GM12878 (cell line): ENCODE measurements around the gene RFFL. TPM values are rescaled to one million over a fixed set of nuclear protein-coding genes. Genes with fewer than 3 reads are reported as not detected.

Experiments
- ATAC-seq: fragments of 200-7000 bp; cut with Tn5 transposase; 3 replicates; pipeline ENCODE4 v1.9.1; 2020; ENCODE audit warnings: mild to moderate bottlenecking, moderate library complexity
- BruUV-seq: library from RNA; stranded (reverse); fragments of 400-500 nt; replicated peaks from 2 replicates; lab custom pipeline; 2021; lab: Mats Ljungman, UMichigan
- CTCF ChIA-PET: fragments of 300-600 bp; sonication (Branson Sonifier 250); formaldehyde crosslinking; extraction: SDS; loops from one replicate; lab custom pipeline; 2021; ENCODE audit warnings: inconsistent platforms; lab: Yijun Ruan, JAX
- POLR2A ChIA-PET: fragments of 350-600 bp; formaldehyde crosslinking; extraction: SDS; loops from one replicate; lab custom pipeline; 2021; ENCODE audit warnings: inconsistent platforms; lab: Charles Lee
- RAD21 ChIA-PET: fragments of 300-600 bp; sonication (Branson Sonifier 250); formaldehyde crosslinking; loops from one replicate; lab custom pipeline; 2023; ENCODE audit warnings: antibody characterized with exemption; ENCODE audit not compliant: unreplicated experiment; lab: Charles Lee
- SMC1A ChIA-PET: fragments of 300-600 bp; sonication (Branson Sonifier 250); formaldehyde crosslinking; loops from one replicate; lab custom pipeline; 2023; ENCODE audit not compliant: unreplicated experiment, uncharacterized antibody; lab: Charles Lee
- DNase-seq: peaks from one replicate; pipeline ENCODE4 v3.0.0-alpha.2; 2011; ENCODE audit warnings: low read depth, low spot score
- FAIRE-seq: peaks from 3 replicates; lab custom pipeline; 2011; peaks lifted over from hg19 to GRCh38; lab: Jason Lieb, UNC
- H2AFZ ChIP-seq: 2 replicates; pipeline ENCODE4 v1.6.0; 2011; ENCODE audit warnings: low read depth, low read length, control low read depth; ENCODE audit not compliant: control insufficient read depth
- H3K27ac ChIP-seq: 2 replicates; pipeline ENCODE4 v1.5.1; 2011; ENCODE audit warnings: control low read depth; ENCODE audit not compliant: control insufficient read depth, insufficient read depth
- H3K27me3 ChIP-seq, 2 experiments: replicated peaks in 1 of 2; 2 replicates each; pipeline versions ENCODE4 v1.6.0 to v1.6.1; 2011; ENCODE audit warnings: low read length in 1 of 2; ENCODE audit not compliant: control insufficient read depth in 2 of 2, insufficient read depth in 2 of 2
- H3K36me3 ChIP-seq, 2 experiments: 2 replicates each; pipeline ENCODE4 v1.5.1; 2011; ENCODE audit warnings: low read length in 1 of 2; ENCODE audit not compliant: control insufficient read depth in 2 of 2, insufficient read depth in 2 of 2
- H3K4me1 ChIP-seq: 2 replicates; pipeline ENCODE4 v1.6.1; 2011; ENCODE audit warnings: mild to moderate bottlenecking, low read length, moderate library complexity, mixed read lengths; ENCODE audit not compliant: control insufficient read depth, insufficient read depth
- H3K4me2 ChIP-seq: 2 replicates; pipeline ENCODE4 v1.6.0; 2011; ENCODE audit warnings: control low read depth; ENCODE audit not compliant: control insufficient read depth, insufficient read depth
- H3K4me3 ChIP-seq: fragments of 200-600 bp; sonication (generic); 2 replicates; pipeline ENCODE4 v1.5.1; 2016
- H3K79me2 ChIP-seq: 2 replicates; pipeline ENCODE4 v1.6.0; 2011; ENCODE audit warnings: low read length; ENCODE audit not compliant: control insufficient read depth, insufficient read depth
- H3K9ac ChIP-seq: 2 replicates; pipeline ENCODE4 v1.8.0; 2011; ENCODE audit warnings: low read length, control low read depth, mixed read lengths; ENCODE audit not compliant: control insufficient read depth, insufficient read depth
- H3K9me3 ChIP-seq: replicated peaks from 3 replicates; pipeline ENCODE4 v1.5.1; 2011; ENCODE audit warnings: mild to moderate bottlenecking, low read length; ENCODE audit not compliant: control insufficient read depth, insufficient read depth
- H4K20me1 ChIP-seq: 2 replicates; pipeline ENCODE4 v1.6.0; 2011; ENCODE audit not compliant: control insufficient read depth, insufficient read depth
- BHLHE40 ChIP-seq, 2 experiments: fragments of 450-650 bp in 1 of 2; IDR thresholded peaks; 2 replicates each; pipeline ENCODE4 v1.6.1; 2011 to 2017; ENCODE audit warnings: low read depth in 2 of 2, borderline replicate concordance in 1 of 2, improper control_type of control experiment in 1 of 2, low read length in 1 of 2, mild to moderate bottlenecking in 1 of 2
- KDM1A ChIP-seq: fragments of 200-600 bp; sonication (generic); IDR thresholded peaks from 2 replicates; pipeline ENCODE4 v1.6.1; 2016; ENCODE audit warnings: borderline replicate concordance
- MEF2A ChIP-seq: IDR thresholded peaks from 2 replicates; pipeline ENCODE4 v1.6.1; 2011; ENCODE audit warnings: low read depth, mild to moderate bottlenecking, low read length, moderate library complexity; ENCODE audit not compliant: insufficient read depth
- SPI1 ChIP-seq: IDR thresholded peaks from 2 replicates; pipeline ENCODE4 v1.6.1; 2011; ENCODE audit warnings: low read depth, mild to moderate bottlenecking, low read length, moderate library complexity, borderline replicate concordance; ENCODE audit not compliant: insufficient read depth
- SREBF2 ChIP-seq: IDR thresholded peaks from 2 replicates; pipeline ENCODE4 v1.6.1; 2012; ENCODE audit warnings: mild to moderate bottlenecking, low read length
- STAT1 ChIP-seq: fragments of 450-650 bp; conservative IDR thresholded peaks from 2 replicates; pipeline ENCODE4 v1.6.1; 2014; ENCODE audit warnings: antibody characterized with exemption, mild to moderate bottlenecking
- TARDBP ChIP-seq: IDR thresholded peaks from 2 replicates; pipeline ENCODE4 v1.6.1; 2016; ENCODE audit warnings: borderline replicate concordance
- ZBED1 ChIP-seq: IDR thresholded peaks from 2 replicates; pipeline ENCODE4 v1.6.1; 2016; ENCODE audit warnings: borderline replicate concordance
- WGBS: methylation state at CpG from one replicate; pipeline ENCODE4 v1.1.6; 2016; ENCODE audit warnings: low lambda C conversion rate; ENCODE audit not compliant: insufficient replicate concordance, insufficient coverage; ENCODE audit errors: missing lambda C conversion rate; 5-methylcytosine and 5-hydroxymethylcytosine counted together
- in situ Hi-C: fragments of 300-500 bp; cut with MboI; formaldehyde crosslinking; loops from 9 replicates; pipeline ENCODE4 v1.14.3; 2018; ENCODE audit warnings: mixed read lengths
- intact Hi-C: fragments of 100-400 bp; cut with micrococcal nuclease; formaldehyde crosslinking; loops from one replicate; pipeline ENCODE4 v1.14.2; 2022; ENCODE audit not compliant: unreplicated experiment
- polyA plus RNA-seq, 11 experiments: library from polyadenylated mRNA; depleted of rRNA in 4 of 11; unstranded in 6 of 11; stranded (reverse) in 5 of 11; fragments of >200 nt; fragmentation: Nextera tagmentation in 4 of 11; fragmentation: Illumina TruSeq in 1 of 11; extraction: Ambion mirVana in 4 of 11; extraction: Trizol in 1 of 11; gene quantifications; 1 replicate in 1 of 11; 2 replicates in 10 of 11; pipeline versions ENCODE4 v1.2.1 to v1.2.3, GENCODE V29; 2011 to 2016; ENCODE audit warnings: inconsistent platforms in 2 of 11, missing spikeins in 2 of 11, low read depth in 1 of 11
- total RNA-seq, 4 experiments: library from RNA; depleted of rRNA in 3 of 4; stranded (reverse); fragments of >200 nt in 3 of 4; fragmentation: Illumina TruSeq in 1 of 4; extraction: Trizol in 1 of 4; gene quantifications; 2 replicates each; pipeline versions ENCODE4 v1.2.1 to v1.2.3, GENCODE V29; 2013 to 2021
- TF ChIP-seq, protein P1 (sequence below): fragments of 450-650 bp; IDR thresholded peaks from 2 replicates; pipeline ENCODE4 v1.6.1; 2017; ENCODE audit warnings: mild to moderate bottlenecking, low read depth, inconsistent platforms; ENCODE audit not compliant: poor library complexity, severe bottlenecking
- TF ChIP-seq, protein P2 (sequence below): IDR thresholded peaks from 2 replicates; pipeline ENCODE4 v1.6.1; 2011; ENCODE audit warnings: low read depth, mild to moderate bottlenecking, low read length, moderate library complexity, borderline replicate concordance; ENCODE audit errors: extremely low read depth
- TF ChIP-seq, protein P3 (sequence below): IDR thresholded peaks from 2 replicates; pipeline ENCODE4 v1.6.1; 2012; ENCODE audit warnings: improper control_type of control experiment, low read depth, low read length; ENCODE audit not compliant: insufficient replicate concordance
- TF ChIP-seq, protein P4 (sequence below): IDR thresholded peaks from 2 replicates; pipeline ENCODE4 v1.6.1; 2012; ENCODE audit warnings: low read depth, low read length, improper control_type of control experiment

RFFL gene
- total and polyA plus RNA-seq, 10 of the 15 experiments (the other 5 are each of a cell fraction or from before 2014, with no cell fraction given), result 4.7 to 56.1 (median 26.9) TPM

DNA sequence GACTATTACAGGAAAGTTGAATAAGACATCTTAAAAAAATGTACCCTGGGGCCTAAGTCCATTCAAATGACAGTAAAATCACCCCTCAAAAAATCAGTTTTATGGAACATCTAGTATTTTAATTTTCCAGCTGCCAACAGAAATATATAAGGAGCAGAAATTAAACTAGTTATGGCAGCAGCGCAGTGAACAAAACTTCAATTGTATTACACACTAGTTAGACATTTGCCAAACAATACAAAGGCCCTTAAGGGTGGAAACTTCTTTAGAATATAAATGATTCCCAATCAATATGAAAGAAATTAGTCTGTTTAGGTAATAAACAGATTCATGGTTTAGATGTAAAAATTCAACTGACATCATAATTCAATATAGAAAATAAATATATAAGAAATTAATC, 18.1 kb upstream of the RFFL start (continued):
- TF ChIP-seq TARDBP, result no peak

DNA sequence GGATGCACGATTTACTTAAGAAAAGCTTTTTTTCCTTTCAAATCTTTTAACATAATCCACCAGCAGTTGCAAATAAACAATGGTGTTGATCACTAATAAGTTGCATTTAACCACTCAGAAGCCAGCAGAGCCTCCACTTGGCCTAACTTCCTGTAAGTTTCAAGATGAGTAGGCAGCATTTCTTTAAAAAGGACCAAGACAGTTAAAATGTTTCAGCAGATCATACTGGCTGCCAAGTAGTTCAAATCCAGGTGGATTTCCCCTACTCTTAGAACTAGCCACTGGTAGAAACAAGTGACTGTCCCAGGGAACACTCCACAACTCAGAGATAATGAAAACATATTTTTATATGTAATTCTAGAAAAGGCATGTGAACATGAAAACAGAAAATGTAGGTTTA, 17.0 kb upstream of the RFFL start:
- Histone ChIP-seq H3K27me3 (no peaks in the 10 kb centered on the region), H4K20me1 (no peaks in the 10 kb centered on the region), H3K9ac (peak overlapping the region; percentile 66; the same call in 1 of the 2 replicates), H2AFZ (no peak overlapping the region), H3K4me3 (peak overlapping the region; percentile 31; the same call in 1 of the 2 replicates), H3K79me2 (peaks cover 78% of the 10 kb centered on the region), H3K36me3 (no peaks in the 10 kb centered on the region; a peak in 1 of 4 replicates), H3K9me3 (no peaks in the 10 kb centered on the region), H3K4me2 (peak overlapping the region; percentile 73), H3K27ac (peak overlapping the region; percentile 83), H3K4me1 (peaks cover 34% of the 10 kb centered on the region)
- in situ Hi-C loops (no loop called here), intact Hi-C loops (no loop called here)
- FAIRE-seq (peak; percentile 92), ATAC-seq (peak; percentile 82), DNase-seq (peak; percentile 80)
- ChIA-PET CTCF (interaction anchor here (1.0 to 2.4 kb wide), 4 partner anchors 10 to 37 kb away, joined by 3 to 13 read pairs (median 12); partner anchors contain the start of gene RFFL), POLR2A (interaction anchor here (1.3 to 7.1 kb wide), 5 partner anchors 9 to 34 kb away, joined by 3 to 102 read pairs (median 13); partner anchors contain the start of gene RFFL), SMC1A (interaction anchor here (1.1 to 14.7 kb wide), 8 partner anchors 10 to 71 kb away, joined by 3 to 534 read pairs (median 6); partner anchors contain the start of gene RFFL), RAD21 (interaction anchor here (0.8 to 17.8 kb wide), 6 partner anchors 8 to 39 kb away, joined by 3 to 452 read pairs (median 8); partner anchors contain the start of gene RFFL)
- WGBS, result 0% methylated on average over 1 of the region's 1 CpG
- BruUV-seq, result no TSS peak
- TF ChIP-seq KDM1A (no peak), ZBED1 (no peak), MEF2A (0 out of 2 replicates have a peak, but pooled peaks have one; percentile 35), BHLHE40 (IDR thresholded peaks at IDR 0.05; ENCODE audit: borderline replicate concordance in 1 of 2, low read depth in 2 of 2, low read length in 1 of 2) (peak in 1 of 2 experiments; percentile 7; a peak in 1 of 4 replicates), SPI1 (no peak), STAT1 (no peak), SREBF2 (no peak)
- TF ChIP-seq, protein P1, sequence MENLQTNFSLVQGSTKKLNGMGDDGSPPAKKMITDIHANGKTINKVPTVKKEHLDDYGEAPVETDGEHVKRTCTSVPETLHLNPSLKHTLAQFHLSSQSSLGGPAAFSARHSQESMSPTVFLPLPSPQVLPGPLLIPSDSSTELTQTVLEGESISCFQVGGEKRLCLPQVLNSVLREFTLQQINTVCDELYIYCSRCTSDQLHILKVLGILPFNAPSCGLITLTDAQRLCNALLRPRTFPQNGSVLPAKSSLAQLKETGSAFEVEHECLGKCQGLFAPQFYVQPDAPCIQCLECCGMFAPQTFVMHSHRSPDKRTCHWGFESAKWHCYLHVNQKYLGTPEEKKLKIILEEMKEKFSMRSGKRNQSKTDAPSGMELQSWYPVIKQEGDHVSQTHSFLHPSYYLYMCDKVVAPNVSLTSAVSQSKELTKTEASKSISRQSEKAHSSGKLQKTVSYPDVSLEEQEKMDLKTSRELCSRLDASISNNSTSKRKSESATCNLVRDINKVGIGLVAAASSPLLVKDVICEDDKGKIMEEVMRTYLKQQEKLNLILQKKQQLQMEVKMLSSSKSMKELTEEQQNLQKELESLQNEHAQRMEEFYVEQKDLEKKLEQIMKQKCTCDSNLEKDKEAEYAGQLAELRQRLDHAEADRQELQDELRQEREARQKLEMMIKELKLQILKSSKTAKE, result peak; percentile 67
- TF ChIP-seq, protein P2, sequence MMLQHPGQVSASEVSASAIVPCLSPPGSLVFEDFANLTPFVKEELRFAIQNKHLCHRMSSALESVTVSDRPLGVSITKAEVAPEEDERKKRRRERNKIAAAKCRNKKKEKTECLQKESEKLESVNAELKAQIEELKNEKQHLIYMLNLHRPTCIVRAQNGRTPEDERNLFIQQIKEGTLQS, result no peak
- TF ChIP-seq, protein P3, sequence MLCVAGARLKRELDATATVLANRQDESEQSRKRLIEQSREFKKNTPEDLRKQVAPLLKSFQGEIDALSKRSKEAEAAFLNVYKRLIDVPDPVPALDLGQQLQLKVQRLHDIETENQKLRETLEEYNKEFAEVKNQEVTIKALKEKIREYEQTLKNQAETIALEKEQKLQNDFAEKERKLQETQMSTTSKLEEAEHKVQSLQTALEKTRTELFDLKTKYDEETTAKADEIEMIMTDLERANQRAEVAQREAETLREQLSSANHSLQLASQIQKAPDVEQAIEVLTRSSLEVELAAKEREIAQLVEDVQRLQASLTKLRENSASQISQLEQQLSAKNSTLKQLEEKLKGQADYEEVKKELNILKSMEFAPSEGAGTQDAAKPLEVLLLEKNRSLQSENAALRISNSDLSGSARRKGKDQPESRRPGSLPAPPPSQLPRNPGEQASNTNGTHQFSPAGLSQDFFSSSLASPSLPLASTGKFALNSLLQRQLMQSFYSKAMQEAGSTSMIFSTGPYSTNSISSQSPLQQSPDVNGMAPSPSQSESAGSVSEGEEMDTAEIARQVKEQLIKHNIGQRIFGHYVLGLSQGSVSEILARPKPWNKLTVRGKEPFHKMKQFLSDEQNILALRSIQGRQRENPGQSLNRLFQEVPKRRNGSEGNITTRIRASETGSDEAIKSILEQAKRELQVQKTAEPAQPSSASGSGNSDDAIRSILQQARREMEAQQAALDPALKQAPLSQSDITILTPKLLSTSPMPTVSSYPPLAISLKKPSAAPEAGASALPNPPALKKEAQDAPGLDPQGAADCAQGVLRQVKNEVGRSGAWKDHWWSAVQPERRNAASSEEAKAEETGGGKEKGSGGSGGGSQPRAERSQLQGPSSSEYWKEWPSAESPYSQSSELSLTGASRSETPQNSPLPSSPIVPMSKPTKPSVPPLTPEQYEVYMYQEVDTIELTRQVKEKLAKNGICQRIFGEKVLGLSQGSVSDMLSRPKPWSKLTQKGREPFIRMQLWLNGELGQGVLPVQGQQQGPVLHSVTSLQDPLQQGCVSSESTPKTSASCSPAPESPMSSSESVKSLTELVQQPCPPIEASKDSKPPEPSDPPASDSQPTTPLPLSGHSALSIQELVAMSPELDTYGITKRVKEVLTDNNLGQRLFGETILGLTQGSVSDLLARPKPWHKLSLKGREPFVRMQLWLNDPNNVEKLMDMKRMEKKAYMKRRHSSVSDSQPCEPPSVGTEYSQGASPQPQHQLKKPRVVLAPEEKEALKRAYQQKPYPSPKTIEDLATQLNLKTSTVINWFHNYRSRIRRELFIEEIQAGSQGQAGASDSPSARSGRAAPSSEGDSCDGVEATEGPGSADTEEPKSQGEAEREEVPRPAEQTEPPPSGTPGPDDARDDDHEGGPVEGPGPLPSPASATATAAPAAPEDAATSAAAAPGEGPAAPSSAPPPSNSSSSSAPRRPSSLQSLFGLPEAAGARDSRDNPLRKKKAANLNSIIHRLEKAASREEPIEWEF, result no peak
- TF ChIP-seq, protein P4, sequence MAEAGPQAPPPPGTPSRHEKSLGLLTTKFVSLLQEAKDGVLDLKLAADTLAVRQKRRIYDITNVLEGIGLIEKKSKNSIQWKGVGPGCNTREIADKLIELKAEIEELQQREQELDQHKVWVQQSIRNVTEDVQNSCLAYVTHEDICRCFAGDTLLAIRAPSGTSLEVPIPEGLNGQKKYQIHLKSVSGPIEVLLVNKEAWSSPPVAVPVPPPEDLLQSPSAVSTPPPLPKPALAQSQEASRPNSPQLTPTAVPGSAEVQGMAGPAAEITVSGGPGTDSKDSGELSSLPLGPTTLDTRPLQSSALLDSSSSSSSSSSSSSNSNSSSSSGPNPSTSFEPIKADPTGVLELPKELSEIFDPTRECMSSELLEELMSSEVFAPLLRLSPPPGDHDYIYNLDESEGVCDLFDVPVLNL, result 0 out of 2 replicates have a peak, but pooled peaks have one; percentile 38
